Left lung (tissue), 10 donors: ENCODE measurements around the gene CAMK2D. TPM values are rescaled to one million over a fixed set of nuclear protein-coding genes. Genes with fewer than 3 reads are reported as not detected.

Experiments used
- ATAC-seq: fragments of 200-7000 bp; cut with Tn5 transposase; one replicate; pipeline ENCODE4 v1.9.1; 2020; ENCODE audit warnings: moderate library complexity
- DNase-seq, 4 donors: peaks; one replicate each; pipeline ENCODE4 v3.0.0-alpha.2; 2013 to 2020
- H3K27ac ChIP-seq, 2 donors: fragments of 200-600 bp; sonication (generic) in 1 of 2; one replicate each; pipeline versions ENCODE4 v1.5.0 to v1.8.0; 2020 to 2021
- H3K27me3 ChIP-seq, 2 donors: fragments of 200-600 bp; sonication (generic) in 1 of 2; one replicate each; pipeline versions ENCODE4 v1.5.0 to v1.8.0; 2020 to 2021
- H3K36me3 ChIP-seq, 2 donors: fragments of 200-600 bp; sonication (generic) in 1 of 2; one replicate each; pipeline versions ENCODE4 v1.5.0 to v1.8.0; 2020 to 2021
- H3K4me1 ChIP-seq, 2 donors: fragments of 200-600 bp; one replicate each; pipeline ENCODE4 v1.8.0; 2021
- H3K4me3 ChIP-seq, 2 donors: fragments of 200-600 bp; sonication (generic) in 1 of 2; one replicate each; pipeline versions ENCODE4 v1.5.0 to v1.8.0; 2020 to 2021; ENCODE audit warnings: mild to moderate bottlenecking in 1 of 2
- H3K9me3 ChIP-seq, 2 donors: fragments of 200-600 bp; sonication (generic) in 1 of 2; one replicate each; pipeline versions ENCODE4 v1.5.0 to v1.8.0; 2020 to 2021
- CTCF ChIP-seq, 2 donors: fragments of 200-600 bp; sonication (generic) in 1 of 2; IDR thresholded peaks; one replicate each; pipeline versions ENCODE4 v1.5.0 to v1.8.0; 2021; ENCODE audit warnings: antibody characterized with exemption in 2 of 2
- intact Hi-C, 2 donors: fragments of 100-400 bp; cut with DNase I; formaldehyde crosslinking; loops; one replicate each; pipeline versions ENCODE4 v1.11.2 to v1.14.2; 2022
- polyA plus RNA-seq, 6 donors: library from polyadenylated mRNA; unstranded; fragments of 120-200 nt; gene quantifications; one replicate each; pipeline ENCODE4 v1.2.1, GENCODE V29; 2013; ENCODE audit not compliant: insufficient read length in 6 of 6
- total RNA-seq, 2 donors: library from RNA; stranded (reverse); fragmentation: NEBNext Ultra II Directional; extraction: Animal tissue kit (Norgen Biotek cat#: 25700); gene quantifications; one replicate each; pipeline ENCODE4 v1.2.1, GENCODE V29; 2021
- donor health status: DM: no; HTN: yes; CAD: no.
- donor health status: DM: no; HTN: no; CAD: no.

CAMK2D gene
- total and polyA plus RNA-seq, 8 donors = 50.3 to 93.2 (median 68.4) TPM

GRCh38 chr4:113476800-113477199, 284.7 kb downstream of the CAMK2D start:
- no peaks in the 10 kb centered on the region for H3K36me3 ChIP-seq
- ATAC-seq = no peak
- H3K27ac ChIP-seq = no peak overlapping the region
- no peak overlapping the region for H3K4me3 ChIP-seq
- TF ChIP-seq CTCF (IDR thresholded peaks at IDR 0.05) = no peak
- peaks cover 0 to 10% of the 10 kb centered on the region in 2 donors for H3K9me3 ChIP-seq
- H3K4me1 ChIP-seq = no peaks in the 10 kb centered on the region
- intact Hi-C loops = no loop called here
- DNase-seq = no peak
- no peaks in the 10 kb centered on the region for H3K27me3 ChIP-seq

- ATAC-seq (peak; percentile 62), DNase-seq (no peak)
- intact Hi-C loops = no loop called here
- Histone ChIP-seq H3K9me3 (peaks cover 0 to 10% of the 10 kb centered on the region in 2 donors), H3K36me3 (no peaks in the 10 kb centered on the region), H3K27me3 (no peaks in the 10 kb centered on the region), H3K27ac (no peak overlapping the region), H3K4me3 (no peak overlapping the region), H3K4me1 (peaks cover 0 to 7% of the 10 kb centered on the region in 2 donors)
- no peak for TF ChIP-seq CTCF (IDR thresholded peaks at IDR 0.05)
These were observed 287.5 kb downstream of the CAMK2D start for GRCh38 chr4:113474017-113474416.

GRCh38 chr4:113472864-113473263, 288.7 kb downstream of the CAMK2D start:
- Histone ChIP-seq H3K9me3 (peaks cover 0 to 10% of the 10 kb centered on the region in 2 donors), H3K27ac (no peak overlapping the region), H3K36me3 (no peaks in the 10 kb centered on the region), H3K4me3 (no peak overlapping the region), H3K4me1 (peaks cover 0 to 16% of the 10 kb centered on the region in 2 donors), H3K27me3 (no peaks in the 10 kb centered on the region)
- no peak for DNase-seq
- no peak for TF ChIP-seq CTCF (IDR thresholded peaks at IDR 0.05)
- ATAC-seq = no peak
- intact Hi-C loops = no loop called here

GRCh38 chr4:113471146-113471860, 290.2 kb downstream of the CAMK2D start:
- no peaks in the 10 kb centered on the region for H3K36me3 ChIP-seq
- no peak overlapping the region for H3K27ac ChIP-seq
- H3K4me3 ChIP-seq = no peak overlapping the region
- H3K4me1 ChIP-seq = peaks cover 0 to 27% of the 10 kb centered on the region in 2 donors
- intact Hi-C loops = no loop called here
- no peaks in the 10 kb centered on the region for H3K27me3 ChIP-seq
- no peak for ATAC-seq
- no peaks in the 10 kb centered on the region for H3K9me3 ChIP-seq
- no peak for TF ChIP-seq CTCF (IDR thresholded peaks at IDR 0.05)
- no peak for DNase-seq

- DNase-seq (no peak), ATAC-seq (no peak)
- no peak for TF ChIP-seq CTCF (IDR thresholded peaks at IDR 0.05)
- Histone ChIP-seq H3K27ac (peak overlapping the region; percentile 87 to 90), H3K27me3 (no peaks in the 10 kb centered on the region), H3K9me3 (no peaks in the 10 kb centered on the region), H3K36me3 (peaks cover 0 to 2% of the 10 kb centered on the region in 2 donors), H3K4me3 (no peak overlapping the region), H3K4me1 (peaks cover 0 to 27% of the 10 kb centered on the region in 2 donors)
- intact Hi-C loops = no loop called here
These were observed 291.6 kb downstream of the CAMK2D start for GRCh38 chr4:113469926-113470325.
